Body of pancreas (tissue), 4 donors: ENCODE data around the gene SERPINA4. TPM values are rescaled to one million over a fixed set of nuclear protein-coding genes. Genes with fewer than 3 reads are reported as not detected.

Experiments
- ATAC-seq: fragments of 150-250 bp; one replicate; pipeline ENCODE4 v1.9.1; 2016
- DNase-seq, 4 donors: peaks; one replicate each; pipeline ENCODE4 v3.0.0-alpha.2; 2019
- H3K27ac ChIP-seq, 4 donors: fragments of 200-600 bp; sonication (generic); 1 replicate in 3 of 4; 2 replicates in 1 of 4; pipeline versions ENCODE4 v1.5.1 to v1.6.1; 2016 to 2019; ENCODE audit warnings: mild to moderate bottlenecking in 1 of 4, mixed read lengths in 1 of 4, moderate library complexity in 1 of 4
- H3K27me3 ChIP-seq, 2 donors: fragments of 200-600 bp; sonication (generic); one replicate each; pipeline ENCODE4 v1.6.0; 2016; ENCODE audit warnings: mild to moderate bottlenecking in 1 of 2
- H3K36me3 ChIP-seq, 2 donors: fragments of 200-600 bp; sonication (generic); replicated peaks in 1 of 2; 2 replicates each; pipeline ENCODE4 v1.5.1; 2016; ENCODE audit warnings: low read depth in 2 of 2; ENCODE audit not compliant: insufficient read depth in 1 of 2
- H3K4me1 ChIP-seq: fragments of 200-600 bp; sonication (generic); one replicate; pipeline ENCODE4 v1.6.0; 2016
- H3K4me3 ChIP-seq, 2 donors: fragments of 200-600 bp; sonication (generic); 1 replicate in 1 of 2; 2 replicates in 1 of 2; pipeline ENCODE4 v1.5.1; 2016 to 2019
- H3K9me3 ChIP-seq, 3 donors: fragments of 200-600 bp; sonication (generic); 1 replicate in 2 of 3; 2 replicates in 1 of 3; pipeline ENCODE4 v1.5.1; 2016
- POLR2A ChIP-seq, 3 donors: fragments of 450-650 bp; IDR thresholded peaks; one replicate each; pipeline ENCODE4 v1.6.1; 2016; ENCODE audit warnings: antibody characterized with exemption in 3 of 3, mild to moderate bottlenecking in 2 of 3
- WGBS, 2 donors: methylation state at CpG; one replicate each; pipeline ENCODE4 v1.1.5; 2017; 5-methylcytosine and 5-hydroxymethylcytosine counted together
- intact Hi-C: fragments of 100-400 bp; cut with DNase I; formaldehyde crosslinking; loops from one replicate; pipeline ENCODE4 v1.15.1; 2023
- total RNA-seq, 2 donors: library from RNA; depleted of rRNA; stranded (reverse); fragments of >200 nt; gene quantifications; one replicate each; pipeline ENCODE4 v1.1.0, GENCODE V29; 2016
- TF ChIP-seq, protein P1 (sequence below), 7 experiments: fragments of 450-650 bp in 4 of 7; fragments of 200-600 bp in 3 of 7; sonication (generic) in 3 of 7; IDR thresholded peaks; one replicate each; pipeline ENCODE4 v1.5.1; 2016 to 2019; ENCODE audit warnings: antibody characterized with exemption in 7 of 7

The SERPINA4 gene
- total RNA-seq, 2 donors from 2014 or later: 42.8 to 57.6 TPM

DNA sequence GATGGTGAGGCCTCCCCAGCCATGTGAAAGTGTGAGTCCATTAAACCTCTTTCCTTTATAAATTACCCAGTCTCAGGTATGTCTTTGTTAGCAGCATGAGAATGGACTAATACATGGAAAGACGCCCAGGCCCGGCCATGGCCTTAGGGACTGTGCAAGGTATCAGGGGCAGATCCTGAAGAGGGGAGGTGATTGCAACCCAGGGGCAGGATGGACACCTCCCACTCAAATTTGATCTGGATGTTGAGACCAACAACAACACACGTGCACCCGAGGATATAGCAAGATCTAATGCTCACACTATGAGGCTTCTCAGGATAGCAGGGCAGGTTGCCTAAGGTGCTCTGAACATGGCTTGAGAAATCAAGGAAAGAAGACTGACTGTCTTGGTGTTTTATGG is 13.5 kb upstream of the SERPINA4 start:
- Histone ChIP-seq H3K9me3 (peaks cover 0 to 3% (median 0%) of the 10 kb centered on the region in 3 donors), H3K36me3 (no peaks in the 10 kb centered on the region), H3K27ac (no peak overlapping the region), H3K27me3 (no peaks in the 10 kb centered on the region), H3K4me1 (peaks cover 8% of the 10 kb centered on the region), H3K4me3 (no peak overlapping the region)
- intact Hi-C loops: loop anchor here (5.0 kb wide), 1 partner anchor 110 kb away; no protein-coding TSS in a partner anchor
- 57 to 78% methylated on average over 4 of the region's 4 CpGs for WGBS, 2 donors
- TF ChIP-seq, protein P1, sequence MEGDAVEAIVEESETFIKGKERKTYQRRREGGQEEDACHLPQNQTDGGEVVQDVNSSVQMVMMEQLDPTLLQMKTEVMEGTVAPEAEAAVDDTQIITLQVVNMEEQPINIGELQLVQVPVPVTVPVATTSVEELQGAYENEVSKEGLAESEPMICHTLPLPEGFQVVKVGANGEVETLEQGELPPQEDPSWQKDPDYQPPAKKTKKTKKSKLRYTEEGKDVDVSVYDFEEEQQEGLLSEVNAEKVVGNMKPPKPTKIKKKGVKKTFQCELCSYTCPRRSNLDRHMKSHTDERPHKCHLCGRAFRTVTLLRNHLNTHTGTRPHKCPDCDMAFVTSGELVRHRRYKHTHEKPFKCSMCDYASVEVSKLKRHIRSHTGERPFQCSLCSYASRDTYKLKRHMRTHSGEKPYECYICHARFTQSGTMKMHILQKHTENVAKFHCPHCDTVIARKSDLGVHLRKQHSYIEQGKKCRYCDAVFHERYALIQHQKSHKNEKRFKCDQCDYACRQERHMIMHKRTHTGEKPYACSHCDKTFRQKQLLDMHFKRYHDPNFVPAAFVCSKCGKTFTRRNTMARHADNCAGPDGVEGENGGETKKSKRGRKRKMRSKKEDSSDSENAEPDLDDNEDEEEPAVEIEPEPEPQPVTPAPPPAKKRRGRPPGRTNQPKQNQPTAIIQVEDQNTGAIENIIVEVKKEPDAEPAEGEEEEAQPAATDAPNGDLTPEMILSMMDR (IDR thresholded peaks at IDR 0.05): no peak
- no peak for TF ChIP-seq POLR2A (IDR thresholded peaks at IDR 0.05)
- no peak for ATAC-seq
- DNase-seq: no peak

DNA sequence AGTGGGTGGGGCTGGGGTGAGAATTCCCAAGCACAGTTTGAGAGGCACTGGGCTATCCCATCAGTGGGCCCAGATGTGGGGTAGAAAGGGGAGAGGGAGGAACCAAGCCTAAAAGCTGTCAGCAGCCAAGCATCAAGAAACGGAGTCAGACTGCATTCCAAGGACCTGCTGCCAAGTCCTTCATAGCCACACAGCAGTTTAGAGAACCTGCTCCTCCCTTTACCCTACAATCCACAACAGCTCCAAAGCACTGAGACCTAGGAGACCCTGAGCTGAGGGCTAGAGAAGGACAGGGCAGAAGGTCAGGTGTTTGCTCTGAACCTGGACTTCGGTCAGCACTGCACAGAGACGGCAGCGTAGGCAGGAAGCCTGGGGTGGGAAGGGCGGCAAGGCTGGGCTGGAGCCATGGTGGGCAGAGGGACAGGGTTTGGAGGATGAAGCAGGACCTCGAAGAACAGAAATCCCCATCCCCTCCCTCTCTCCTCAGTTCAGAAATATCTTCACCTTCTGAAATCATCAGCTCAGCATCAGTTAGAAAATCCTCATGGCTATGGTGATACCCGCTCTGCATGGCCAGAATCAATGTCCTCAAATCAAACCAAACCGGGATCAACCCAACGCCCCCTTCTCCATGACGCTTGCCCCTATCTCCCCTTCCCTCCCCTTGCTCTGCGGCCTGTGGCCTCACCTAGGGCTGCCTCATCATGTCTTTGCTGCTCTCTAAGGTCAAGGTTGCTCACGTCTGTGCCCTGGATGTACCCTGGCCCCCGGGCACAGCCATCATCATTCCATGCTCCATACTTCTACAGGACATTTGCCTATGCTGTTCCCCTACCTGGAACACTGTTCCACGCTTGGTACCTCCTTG is 12.9 kb upstream of the SERPINA4 start:
- no peaks in the 10 kb centered on the region for H3K36me3 ChIP-seq
- H3K9me3 ChIP-seq: peaks cover 0 to 3% (median 0%) of the 10 kb centered on the region in 3 donors
- TF ChIP-seq, protein P1 (IDR thresholded peaks at IDR 0.05): no peak
- no peak for TF ChIP-seq POLR2A (IDR thresholded peaks at IDR 0.05)
- H3K27me3 ChIP-seq: no peaks in the 10 kb centered on the region
- intact Hi-C loops: loop anchor here (5.0 kb wide), 1 partner anchor 111 kb away; no protein-coding TSS in a partner anchor
- peaks cover 8% of the 10 kb centered on the region for H3K4me1 ChIP-seq
- no peak overlapping the region for H3K27ac ChIP-seq
- no peak overlapping the region for H3K4me3 ChIP-seq
- ATAC-seq: no peak
- DNase-seq: no peak
- WGBS, 2 donors: 84 to 88% methylated on average over 14 of the region's 14 CpGs

GRCh38 chr14:94548999-94549985 is 11.9 kb upstream of the SERPINA4 start:
- Histone ChIP-seq H3K4me3 (no peak overlapping the region), H3K4me1 (no peaks in the 10 kb centered on the region), H3K27me3 (no peaks in the 10 kb centered on the region), H3K9me3 (peaks cover 0 to 3% (median 0%) of the 10 kb centered on the region in 3 donors), H3K36me3 (no peaks in the 10 kb centered on the region), H3K27ac (no peak overlapping the region)
- TF ChIP-seq, protein P1 (IDR thresholded peaks at IDR 0.05): peak; percentile 69 to 93 (median 73)
- TF ChIP-seq POLR2A (IDR thresholded peaks at IDR 0.05): no peak
- 23 to 25% methylated on average over 24 of the region's 24 CpGs for WGBS, 2 donors
- DNase-seq (peak; percentile 48 to 75 (median 67)), ATAC-seq (peak; percentile 85)
- intact Hi-C loops: loop anchor here (5.0 kb wide), 1 partner anchor 112 kb away; no protein-coding TSS in a partner anchor

- Histone ChIP-seq H3K27ac (no peak overlapping the region), H3K4me1 (no peaks in the 10 kb centered on the region), H3K4me3 (no peak overlapping the region), H3K9me3 (peaks cover 0 to 3% (median 0%) of the 10 kb centered on the region in 3 donors), H3K27me3 (no peaks in the 10 kb centered on the region), H3K36me3 (no peaks in the 10 kb centered on the region)
- intact Hi-C loops: no loop called here
- 60 to 67% methylated on average over 8 of the region's 8 CpGs for WGBS, 2 donors
- ATAC-seq (no peak), DNase-seq (no peak)
- TF ChIP-seq, protein P1 (IDR thresholded peaks at IDR 0.05): no peak
- TF ChIP-seq POLR2A (IDR thresholded peaks at IDR 0.05): no peak
These were observed 11.2 kb upstream of the SERPINA4 start for GRCh38 chr14:94550041-94550440.
